Measurements from ENCODE around the gene MYO7B.
A peak's percentile ranks its signal among the peaks of the same experiment; 100 is the strongest.

MYO7B gene

DNA sequence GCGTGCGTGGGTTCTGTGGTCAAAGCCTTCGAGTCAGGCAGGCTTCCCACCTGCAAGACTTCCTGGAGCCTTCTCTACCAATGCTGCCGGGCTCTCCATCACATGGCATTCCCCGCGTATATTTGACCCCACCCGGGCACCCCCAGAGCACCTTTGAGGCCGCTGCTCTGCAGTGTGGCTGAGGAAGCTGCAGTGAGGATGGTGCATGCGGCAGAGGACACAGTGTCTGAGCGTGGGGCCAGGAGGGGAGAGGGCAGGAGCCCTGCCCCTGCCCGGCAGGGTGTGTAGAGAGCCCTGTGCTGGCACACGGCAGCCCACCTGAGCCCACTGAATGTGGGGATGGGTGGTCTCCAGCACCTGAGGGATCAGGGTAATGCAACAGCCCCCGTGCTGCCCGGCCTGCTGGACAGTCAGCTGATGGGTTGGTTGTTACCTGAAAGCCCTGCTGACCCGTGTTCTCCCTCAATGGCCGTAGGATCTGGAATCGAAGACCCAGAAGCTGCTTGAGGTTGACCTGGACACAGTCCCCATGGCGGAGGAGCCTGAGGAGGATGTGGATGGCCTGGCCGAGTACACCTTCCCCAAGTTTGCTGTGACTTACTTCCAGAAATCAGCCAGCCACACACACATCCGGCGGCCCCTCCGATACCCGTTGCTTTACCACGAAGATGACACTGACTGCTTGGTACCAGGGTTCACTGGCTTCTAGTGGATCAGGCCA lies 73.7 kb downstream of the MYO7B start:
- no peak for DNase-seq (ENCODE audit: low read depth)

DNA sequence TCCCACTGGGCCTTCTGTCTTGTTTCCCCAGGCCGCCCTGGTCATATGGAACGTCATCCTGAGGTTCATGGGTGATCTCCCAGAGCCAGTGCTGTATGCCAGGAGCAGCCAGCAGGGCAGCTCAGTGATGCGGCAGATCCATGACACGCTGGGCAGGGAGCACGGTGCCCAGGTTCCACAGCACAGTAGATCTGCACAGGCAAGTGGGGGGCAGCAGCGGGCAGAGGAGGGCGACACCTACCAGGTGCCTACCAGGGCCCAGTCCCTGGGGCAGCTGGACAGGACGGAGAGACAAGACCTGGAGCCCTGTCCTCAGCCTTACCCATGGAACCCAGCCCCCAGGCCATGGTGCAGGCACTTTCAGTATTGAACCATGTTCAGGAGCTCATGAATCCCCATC lies 74.3 kb downstream of the MYO7B start:
- DNase-seq (ENCODE audit: low read depth) = no peak

DNA sequence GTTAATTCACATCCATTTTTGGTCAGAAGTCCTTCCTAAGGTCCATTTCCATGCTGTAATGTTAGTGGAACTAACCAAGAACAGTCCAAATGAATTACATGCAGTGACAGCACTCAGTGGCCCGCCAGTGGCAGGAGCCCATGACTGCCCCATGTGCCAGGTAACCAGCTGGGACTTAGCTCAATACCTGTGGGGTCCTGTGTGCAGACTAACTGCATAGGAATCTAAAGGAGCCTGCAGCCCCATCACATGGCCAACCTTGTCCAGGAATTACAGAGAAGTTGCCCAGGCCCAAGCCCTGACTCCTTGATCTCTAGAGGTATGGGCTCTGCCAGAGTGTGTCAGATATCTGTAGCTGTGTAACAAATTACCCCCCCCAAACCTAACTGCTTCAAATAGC lies 75.1 kb downstream of the MYO7B start:
- no peak for DNase-seq (ENCODE audit: low read depth)

DNA sequence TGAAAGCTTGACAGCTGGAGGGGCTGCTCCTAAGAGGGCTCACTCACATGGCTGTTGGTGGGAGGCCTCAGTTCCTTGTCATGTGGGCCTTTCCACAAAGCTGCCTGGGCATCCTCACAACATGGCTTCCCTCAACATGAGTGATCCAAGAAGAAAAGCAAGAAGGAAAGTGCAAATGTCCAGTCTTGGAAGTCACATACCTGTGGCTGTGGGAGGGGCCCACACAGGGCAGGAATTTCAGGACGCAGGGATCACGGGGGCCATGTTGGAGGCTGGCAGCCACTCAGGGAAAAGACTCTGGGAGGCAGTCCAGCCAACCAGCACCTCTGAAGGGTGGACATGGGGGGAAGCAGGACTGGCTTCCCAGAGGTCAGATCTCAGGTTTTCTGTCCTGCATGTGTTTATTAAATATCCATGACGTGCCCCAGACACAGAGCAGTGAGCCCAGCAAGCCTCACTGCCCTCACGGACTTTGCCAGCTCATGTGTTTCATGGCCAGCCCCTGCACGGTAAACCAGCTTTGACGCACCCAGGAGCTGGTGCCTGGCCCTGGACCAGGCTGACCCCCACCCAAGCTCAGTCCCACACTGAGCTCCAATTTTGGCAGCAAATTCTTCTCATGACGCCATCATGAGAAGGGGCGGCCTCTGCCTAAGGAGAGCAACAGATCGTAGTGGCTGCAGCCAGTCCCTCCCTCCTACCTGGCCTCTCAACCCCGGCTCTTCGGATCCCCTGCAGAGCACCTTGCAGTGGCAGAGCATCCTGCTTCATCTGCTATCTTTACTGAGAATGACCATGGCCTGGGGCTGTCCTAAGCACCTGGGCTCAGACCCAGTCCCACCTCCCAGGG lies 75.8 kb downstream of the MYO7B start:
- no peak for DNase-seq (ENCODE audit: low read depth)

DNA sequence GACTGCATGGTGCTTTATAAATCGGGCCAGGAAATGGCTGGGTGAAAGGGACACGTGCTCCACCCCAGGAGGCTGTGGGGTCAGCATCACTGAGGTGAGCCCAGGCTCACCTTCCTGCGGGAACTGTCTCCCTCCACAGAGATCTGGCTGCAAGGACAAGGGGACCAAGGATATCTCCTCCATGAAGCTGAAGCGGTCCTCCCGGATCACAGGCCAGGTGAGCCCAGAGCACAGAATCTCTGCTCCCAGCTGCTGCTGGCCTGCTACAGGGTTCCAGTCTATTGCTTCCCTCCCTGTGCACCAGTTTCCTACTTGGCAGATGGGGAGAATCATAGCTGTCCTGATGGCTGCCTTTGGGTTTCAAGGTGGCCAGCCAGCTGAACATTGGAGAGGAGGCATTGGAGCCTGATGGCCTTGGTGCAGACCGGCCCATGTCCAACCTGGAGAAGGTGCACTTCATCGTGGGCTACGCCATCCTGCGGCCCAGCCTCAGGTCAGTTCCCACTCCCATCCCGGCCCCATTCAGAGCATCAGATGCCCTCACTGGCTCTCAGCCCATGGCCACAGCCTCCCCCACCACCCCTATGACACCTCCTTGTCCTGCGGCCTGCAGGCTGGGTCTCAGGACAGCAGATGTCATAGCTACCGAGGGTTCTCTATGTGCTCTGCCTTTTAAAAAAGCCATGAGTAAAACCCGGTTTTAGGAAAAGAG lies 76.8 kb downstream of the MYO7B start:
- DNase-seq (ENCODE audit: low read depth) = no peak

DNA sequence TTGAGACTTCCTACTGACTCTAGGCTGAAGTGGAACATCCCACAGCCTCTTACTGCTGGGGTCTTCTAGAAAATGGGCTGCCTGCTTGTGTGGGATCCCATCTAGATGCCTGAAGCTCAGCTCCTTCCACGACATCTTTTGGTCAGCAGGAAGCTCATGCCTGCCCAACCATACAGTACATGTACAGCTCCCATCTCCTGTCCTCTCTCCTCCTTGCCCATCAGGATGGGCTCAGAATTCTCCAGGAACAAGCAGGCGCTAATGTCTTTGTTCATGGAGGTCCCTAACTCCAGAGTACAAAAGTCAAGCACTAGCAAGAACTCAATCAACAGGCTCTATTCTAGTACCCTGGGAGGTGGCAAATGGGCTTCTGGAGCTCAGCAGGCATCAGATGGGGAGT lies 78.8 kb downstream of the MYO7B start:
- no peak for DNase-seq (ENCODE audit: low read depth)

DNA sequence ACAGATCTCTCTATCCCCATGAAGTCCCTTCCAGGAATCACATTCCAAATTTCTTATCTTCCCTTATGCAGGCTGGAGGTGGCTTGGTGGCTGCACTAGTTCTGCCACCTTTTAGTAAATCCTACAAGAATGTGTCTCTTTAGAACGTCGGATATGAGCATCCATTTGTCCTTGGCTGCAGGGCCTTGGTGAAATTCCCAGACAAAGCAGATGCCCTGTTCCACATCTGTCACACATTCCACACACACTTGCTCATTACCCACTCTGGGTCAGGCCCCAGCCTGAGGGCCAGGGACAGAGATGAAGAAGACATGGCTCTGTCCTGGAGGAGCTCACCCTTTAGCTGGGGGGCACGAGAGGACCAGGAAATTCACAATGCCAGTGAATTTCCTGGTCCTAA lies 79.2 kb downstream of the MYO7B start:
- peak; percentile 95 for DNase-seq (ENCODE audit: low read depth)

DNA sequence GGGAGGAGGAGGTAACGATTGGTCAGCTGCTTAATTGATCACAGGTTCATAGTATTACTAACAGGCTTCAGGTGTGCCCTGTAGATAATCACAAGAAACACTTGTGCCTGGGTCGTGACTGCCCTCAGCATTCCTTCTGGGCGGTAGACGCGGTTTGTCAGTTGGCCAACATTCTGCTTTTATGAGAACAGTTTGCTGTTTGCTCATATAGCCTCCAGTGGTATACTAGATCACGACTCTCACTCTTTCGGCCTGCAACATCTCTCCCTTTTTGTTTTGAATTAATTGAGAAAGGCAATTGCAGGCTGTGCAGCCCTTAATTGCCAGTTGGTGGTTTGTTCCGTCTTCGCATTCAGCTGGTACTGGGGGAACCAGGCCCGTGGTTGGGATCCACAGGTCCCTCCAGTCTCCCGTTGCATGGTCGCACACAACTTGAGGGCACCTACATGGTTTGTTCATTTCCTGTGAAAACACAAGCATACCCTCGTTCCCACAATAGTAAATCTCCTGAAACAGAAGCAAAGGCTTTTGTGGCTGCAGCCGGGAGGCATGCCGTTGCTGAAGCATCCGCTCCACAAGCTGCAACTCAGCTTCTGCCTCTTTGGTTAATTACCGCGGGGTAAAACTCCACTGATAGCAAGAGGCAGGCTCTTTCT lies 80.2 kb downstream of the MYO7B start:
- DNase-seq (ENCODE audit: low read depth) = peak; percentile 93

DNA sequence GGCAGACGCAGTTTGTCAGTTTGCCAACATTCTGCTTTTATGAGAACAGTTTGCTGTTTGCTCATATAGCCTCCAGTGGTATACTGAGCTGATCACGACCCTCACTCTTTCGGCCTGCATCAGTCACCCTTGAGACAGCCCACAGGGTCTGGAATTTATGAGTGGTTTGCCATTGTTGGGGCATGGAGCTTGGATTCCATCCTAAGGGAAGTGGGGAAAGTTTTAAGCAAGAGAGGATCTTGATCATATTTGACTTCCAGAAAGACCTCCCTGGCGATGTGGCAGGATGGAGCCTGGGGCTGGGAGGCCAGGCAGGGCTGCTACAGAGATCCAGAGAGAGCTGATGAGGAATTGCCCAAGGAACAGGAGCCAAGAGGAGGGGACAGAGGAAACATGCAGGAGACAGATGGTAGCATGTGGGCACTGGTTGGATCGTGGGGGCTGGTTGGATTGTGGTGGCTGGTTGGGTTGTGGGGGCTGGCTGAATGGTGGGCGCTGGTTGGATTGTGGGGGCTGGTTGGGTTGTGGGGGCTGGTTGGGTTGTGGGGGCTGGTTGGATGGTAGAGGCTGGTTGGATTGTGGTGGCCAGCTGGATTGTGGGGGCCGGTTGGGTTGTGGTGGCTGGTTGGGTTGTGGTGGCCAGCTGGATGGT lies 83.2 kb downstream of the MYO7B start:
- DNase-seq (ENCODE audit: low read depth) = peak; percentile 82

DNA sequence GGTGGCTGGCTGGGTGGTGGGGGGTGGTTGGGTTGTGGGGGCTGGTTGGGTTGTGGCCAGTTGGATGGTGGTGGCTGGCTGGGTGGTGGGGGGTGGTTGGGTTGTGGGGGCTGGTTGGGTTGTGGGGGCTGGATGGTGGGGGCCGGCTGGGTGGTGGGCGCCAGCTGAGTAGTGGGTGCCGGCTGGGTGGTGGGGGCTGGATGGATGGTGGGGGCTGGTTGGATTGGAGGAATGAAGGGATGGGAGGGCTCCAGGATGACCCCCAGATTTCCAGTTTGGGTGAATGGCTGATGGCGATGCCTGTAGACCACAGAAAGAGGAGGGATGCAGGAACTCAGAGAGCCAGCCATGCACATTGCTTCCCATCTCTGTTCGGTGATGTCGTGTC lies 83.7 kb downstream of the MYO7B start:
- DNase-seq (ENCODE audit: low read depth) = no peak

DNA sequence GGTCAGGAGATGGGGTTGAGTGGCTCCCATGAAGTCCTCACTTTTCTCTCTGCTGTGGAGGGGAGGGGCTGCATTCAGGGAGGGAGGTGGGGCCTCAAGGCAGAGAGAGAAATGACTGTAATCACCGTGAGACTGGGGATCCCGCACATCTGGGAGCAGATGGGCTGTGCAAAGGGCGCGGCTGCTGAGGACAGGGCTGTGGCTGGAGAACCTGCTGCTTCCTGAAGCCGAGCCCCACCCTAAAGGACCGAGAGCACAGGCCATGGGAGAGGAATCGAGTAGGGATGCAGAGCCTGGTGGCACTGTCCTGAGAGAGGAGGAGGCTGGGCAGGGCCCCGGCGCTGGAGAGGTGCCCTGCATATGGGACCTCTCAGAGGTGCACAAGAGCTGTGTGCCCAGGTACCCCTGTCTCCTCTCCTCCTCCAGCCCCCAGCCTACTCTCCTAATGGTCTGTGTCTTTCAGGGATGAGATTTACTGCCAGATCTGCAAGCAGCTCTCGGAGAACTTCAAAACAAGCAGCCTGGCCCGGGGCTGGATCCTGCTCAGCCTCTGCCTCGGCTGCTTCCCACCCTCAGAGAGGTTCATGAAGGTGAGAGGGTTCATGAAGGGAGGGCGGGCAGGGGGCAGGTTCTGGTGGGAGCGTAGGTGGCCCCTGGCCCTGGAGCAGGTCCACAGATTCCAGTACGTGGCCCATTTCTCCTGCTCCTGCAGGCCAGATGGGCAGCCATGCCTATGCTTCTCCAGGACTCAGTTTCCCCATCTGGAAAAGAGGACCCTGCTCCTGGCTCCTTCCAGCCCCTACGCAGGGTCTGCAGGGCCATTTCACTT lies 84.6 kb downstream of the MYO7B start:
- DNase-seq (ENCODE audit: low read depth) = peak; percentile 7

DNA sequence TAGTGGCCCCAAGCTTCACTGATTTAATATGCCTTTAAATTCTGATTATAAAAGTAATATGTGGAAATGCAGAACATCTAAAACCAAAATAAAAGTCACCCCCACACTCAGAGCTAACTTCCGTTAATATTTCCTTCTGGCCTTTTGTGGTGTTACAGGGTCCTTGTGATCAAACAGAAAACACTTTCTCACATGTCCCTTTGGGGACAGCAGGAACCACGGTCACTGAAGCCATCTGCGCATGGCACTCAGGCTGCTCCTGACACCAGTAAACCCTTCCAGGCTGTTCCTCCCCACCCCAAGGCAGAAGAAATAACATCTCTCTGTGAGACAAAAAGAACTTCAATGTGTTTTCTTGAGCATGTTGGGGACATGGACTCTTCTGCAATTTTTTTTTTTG lies 85.4 kb downstream of the MYO7B start:
- no peak for DNase-seq (ENCODE audit: low read depth)

DNA sequence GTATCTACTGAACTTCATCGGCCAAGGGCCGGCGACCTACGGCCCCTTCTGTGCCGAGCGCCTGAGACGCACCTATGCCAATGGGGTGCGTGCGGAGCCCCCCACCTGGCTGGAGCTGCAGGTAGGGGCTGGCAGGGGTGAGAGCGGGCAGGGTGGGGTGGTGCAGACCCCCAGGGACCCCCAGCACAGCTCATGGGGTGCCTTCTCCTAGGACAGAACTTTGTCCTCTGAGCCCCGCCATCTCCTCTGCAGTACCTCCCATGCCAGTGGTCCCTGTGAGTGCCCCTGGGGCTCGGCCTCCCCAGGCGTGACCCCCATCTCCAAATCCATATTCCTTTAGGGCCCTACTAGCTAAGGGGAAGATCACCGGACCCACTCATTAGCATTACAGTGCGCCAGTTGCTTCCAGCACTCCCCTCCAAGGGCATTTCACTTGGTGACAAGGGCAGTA lies 86.5 kb downstream of the MYO7B start:
- DNase-seq (ENCODE audit: low read depth) = no peak

DNA sequence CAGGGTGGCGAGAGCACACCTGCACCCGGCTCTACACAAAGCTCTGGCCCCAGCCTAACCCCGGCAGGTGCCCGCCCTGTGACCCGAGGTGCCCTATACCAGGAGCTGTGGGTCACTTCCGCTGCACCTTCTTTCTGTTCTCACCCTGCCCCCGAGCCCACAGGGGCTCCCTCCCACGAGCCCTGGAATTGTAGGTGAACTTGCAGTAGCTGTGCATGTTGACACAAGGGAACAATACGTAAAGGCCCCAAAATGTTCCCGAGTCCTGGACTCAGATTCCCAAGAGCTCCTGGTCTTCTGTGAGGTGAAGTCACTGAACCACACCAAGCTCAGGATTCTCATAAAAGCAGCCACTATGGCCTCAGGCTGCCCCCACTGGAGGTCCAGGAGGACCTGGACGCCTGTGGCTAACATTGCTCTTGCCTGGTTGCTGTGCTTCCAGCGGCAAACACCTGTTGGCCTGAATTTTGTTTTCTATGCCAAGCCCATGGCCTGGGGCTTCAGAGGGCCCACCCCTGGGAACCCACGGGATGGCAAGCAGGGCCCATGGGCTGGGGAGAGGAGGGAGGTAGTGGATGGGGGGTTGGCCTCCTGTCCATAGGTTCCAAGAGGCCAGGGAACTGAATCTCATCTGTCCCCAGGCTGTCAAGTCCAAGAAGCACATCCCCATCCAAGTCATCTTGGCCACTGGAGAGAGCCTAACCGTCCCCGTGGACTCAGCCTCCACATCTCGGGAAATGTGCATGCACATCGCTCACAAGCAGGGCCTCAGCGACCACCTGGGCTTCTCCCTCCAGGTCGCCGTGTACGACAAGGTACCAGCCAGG lies 87.3 kb downstream of the MYO7B start:
- peak; percentile 3 for DNase-seq (ENCODE audit: low read depth)

DNA sequence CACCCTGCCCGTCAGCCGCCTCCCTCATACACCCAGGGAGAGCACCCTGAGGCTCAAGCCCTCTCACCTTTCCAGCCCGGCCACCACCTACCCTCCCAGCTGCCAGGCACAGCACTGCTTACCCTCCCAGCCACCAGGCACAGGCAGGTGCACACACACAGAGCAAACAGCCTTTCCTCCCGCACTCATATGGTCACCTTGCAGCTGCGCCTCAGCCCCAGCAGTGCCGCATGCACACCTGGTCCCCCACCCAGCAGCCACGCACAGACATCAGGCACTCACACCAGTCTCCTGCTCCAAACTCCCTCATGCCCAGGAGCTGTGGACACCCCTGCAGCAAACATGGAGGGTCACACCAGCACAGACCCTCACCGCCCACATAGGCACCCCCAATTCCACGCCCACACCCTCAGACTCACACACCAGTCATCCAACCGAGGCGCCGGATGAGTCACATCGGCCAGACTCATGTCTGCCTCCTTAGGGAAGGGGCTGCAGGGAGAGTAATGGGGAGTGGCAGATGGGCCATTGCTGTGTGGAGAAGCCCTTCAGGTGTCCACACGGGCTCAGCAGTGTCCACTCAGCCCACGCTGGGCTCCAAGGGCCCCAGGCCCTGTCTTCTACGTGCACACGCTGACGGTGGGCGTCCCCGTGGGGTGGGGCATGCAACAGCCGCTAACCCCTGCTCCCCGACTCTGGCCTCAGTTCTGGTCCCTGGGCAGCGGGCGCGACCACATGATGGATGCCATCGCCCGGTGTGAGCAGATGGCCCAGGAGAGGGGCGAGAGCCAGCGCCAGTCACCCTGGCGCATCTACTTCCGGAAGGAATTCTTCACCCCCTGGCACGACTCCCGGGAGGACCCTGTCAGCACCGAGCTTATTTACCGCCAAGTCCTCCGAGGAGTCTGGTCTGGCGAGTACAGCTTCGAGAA lies 88.2 kb downstream of the MYO7B start:
- DNase-seq (ENCODE audit: low read depth) = peak; percentile 71

DNA sequence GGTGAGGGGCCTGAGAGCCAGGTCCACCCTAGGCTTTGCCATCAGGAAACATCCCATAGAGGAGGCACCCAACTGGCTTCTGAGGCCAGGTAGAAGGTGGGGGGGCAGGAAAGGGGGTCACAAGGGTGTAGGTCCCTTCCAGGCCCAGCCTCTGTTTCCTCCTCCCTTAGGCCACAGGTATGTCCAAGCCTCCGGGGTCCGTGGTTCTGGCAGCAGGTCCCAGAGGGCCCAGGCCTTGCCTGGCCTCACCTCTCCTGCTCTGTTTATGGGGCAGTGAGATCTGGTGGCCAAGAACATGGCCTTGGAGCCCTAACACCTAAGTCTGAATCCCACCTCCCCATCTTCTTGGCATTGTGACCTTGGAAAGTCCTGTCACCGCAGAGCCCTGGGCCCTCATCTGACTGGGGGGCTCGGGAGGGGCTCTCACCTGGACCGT lies 88.9 kb downstream of the MYO7B start:
- no peak for DNase-seq (ENCODE audit: low read depth)

DNA sequence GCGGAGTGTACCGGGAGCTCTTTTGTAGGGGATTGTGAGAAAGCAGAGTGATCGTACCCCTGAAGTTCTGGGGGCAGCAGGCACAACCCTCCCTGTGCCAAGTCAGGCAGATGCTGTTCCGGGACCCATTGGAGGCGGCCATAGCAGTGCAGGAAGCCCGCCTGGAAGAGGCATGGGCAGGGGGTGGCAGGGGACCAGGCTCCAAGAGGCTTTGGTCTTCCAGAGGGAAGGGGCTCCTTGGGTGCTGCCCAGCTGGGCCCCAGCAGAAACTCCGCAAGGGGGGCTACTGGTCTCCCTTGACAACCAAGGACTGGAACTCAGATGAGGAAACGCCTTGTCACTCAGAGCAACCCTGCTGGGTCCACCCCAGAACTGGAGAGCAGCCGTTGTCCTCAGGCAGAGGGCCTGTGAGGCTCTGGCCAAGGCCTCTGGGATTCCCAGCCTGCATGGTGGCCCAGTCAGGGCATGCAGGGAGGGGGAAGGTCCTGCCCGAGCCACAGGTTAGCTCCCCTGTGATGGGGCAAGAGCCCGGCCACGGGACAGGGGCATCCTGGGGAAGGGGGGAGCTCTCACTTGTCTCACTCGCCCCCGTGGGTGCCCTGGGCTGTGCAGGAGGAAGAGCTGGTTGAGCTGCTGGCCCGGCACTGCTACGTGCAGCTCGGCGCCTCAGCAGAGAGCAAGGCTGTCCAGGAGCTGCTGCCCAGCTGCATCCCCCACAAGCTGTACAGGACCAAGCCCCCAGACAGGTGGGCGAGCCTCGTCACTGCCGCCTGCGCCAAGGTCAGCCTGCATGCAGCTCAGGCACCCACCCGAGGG lies 89.5 kb downstream of the MYO7B start:
- peak; percentile 7 for DNase-seq (ENCODE audit: low read depth)

DNA sequence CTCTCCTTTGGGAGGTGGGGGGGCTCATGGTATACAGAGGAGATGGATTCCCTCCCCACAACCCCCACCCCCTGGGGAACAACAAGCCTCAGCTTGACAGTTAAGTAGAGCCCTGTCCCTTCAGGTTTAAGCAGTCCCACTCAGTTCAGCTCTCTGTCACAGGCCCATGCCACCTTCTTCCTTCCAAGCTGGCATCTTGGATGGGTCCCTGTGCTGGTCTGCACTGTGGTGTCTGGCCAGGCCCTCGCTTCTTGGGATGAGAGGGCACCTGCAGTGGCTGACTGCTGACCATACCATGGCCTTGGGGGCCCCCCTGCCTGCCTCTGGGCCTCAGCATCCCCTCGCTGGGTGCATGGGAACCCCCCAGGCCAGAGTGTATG lies 90.1 kb downstream of the MYO7B start:
- peak; percentile 2 for DNase-seq (ENCODE audit: low read depth)
